HG03575 (cell line): ENCODE measurements around the gene ERP27.

Experiments used
- ATAC-seq: cut with Tn5 transposase; IDR thresholded peaks from one replicate; pipeline ENCODE4 v1.9.1; 2021; ENCODE audit not compliant: unreplicated experiment, insufficient number of reproducible peaks, low FRiP score; ENCODE audit errors: extremely low read depth

ERP27 gene

DNA sequence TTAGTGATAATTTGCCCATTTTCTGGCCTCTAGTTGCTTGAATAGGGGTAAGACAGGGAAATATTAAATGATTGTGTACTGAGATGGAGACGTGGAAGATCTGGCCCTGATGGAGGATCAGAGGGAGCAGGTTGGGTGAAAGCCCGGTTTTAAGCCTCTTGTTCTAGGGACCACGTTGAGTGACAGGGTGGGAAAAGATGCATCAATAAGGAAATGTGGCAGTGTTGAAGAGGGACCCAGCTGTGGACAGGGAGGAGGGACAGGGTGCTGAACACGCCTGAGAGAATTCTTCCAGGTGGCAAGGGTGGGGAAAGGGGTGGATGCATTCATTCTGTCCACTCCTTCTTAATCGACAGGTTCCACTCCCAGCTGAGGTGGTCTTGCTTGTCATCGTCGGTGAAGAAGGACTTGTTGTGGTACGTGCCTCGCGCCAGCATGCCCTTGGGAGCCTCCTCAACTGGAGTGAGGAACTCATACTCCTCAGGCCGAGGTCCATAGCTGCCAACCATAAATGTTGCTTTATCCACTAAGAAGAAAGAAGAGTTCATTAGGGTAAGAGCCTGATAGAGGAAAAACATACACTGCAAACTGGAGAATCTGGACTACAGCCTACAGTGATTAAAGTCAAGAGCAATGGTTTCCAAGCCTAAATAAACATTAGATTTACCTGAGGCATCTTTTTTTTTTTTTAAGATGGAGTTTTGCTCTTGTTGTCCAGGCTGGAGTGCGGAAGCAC is 4.0 kb upstream of the ERP27 start:
- no peak for ATAC-seq

DNA sequence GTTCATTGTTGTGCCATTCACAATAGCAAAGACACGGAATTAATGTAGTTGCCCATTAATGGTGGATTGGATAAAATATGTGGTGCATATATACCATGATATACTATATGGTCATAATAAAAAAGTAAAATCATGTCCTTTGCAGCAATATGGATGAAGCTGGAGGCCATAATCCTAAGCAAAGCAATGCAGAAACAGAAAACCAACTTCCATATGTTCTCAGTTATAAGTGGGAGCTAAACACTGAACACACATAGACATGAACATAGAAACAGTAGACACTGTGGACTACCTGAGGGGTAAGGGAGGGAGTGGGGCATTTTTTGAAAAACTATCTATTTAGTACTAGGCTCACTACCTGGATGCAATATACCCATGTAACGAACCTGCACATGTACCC is 3.0 kb upstream of the ERP27 start:
- no peak for ATAC-seq

DNA sequence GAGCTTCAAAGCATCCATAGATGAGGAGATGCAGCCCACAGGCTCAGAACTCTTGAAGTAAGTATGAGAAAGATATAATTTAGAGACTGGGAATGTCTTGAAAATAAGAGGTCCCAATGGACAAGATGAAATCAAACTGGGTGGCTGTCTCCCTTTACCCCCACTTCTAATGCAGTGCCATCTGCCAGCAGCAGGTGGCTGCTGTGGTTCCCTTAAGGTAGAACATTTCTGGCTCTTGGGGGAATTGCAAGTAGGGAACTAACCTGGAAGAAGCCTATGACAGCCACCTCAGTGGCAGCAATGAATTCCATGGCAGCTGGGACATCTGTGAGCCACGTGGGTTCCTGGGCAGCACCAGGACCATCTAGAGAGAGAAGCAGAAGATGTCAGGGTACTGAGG is 648 bp downstream of the ERP27 start:
- no peak for ATAC-seq

- ATAC-seq, result no peak
Measured at GRCh38 chr12:14937014-14937413, 1.3 kb downstream of the ERP27 start.

DNA sequence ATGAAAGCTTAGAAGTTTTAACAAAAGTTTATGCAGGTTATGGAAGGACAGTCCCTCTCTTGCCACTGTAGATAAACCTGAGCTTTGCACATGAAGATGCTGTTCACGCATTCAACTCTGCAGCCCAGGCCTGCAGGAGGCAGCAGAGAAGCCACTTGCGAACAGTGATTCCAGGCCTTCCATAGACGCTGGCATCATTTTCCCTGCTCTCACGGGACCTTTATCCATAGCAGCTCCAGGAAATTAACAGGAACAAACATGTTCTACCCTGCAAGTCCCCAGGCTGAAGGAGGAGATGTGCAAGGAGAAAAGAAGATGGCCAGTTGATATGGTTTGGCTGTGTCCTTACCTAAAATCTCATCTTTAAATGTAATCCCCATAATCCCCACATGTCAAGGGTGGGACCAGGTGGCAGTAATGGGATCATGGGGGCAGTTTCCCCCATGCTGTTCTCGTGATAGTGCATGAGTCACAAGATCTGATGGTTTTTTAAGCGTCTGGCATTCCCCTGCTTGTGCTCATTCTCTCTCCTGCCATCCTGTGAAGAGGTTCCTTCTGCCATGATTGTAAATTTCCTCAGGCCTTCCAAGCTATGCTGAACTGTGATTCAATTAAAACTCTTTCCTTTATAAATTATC is 2.0 kb downstream of the ERP27 start:
- ATAC-seq, result no peak

GRCh38 chr12:14935031-14935430 is 3.3 kb downstream of the ERP27 start:
- ATAC-seq, result no peak

- ATAC-seq, result no peak
Measured at GRCh38 chr12:14934511-14934910, 3.8 kb downstream of the ERP27 start.

- no peak for ATAC-seq
Measured at GRCh38 chr12:14931791-14932560, 6.4 kb downstream of the ERP27 start.

DNA sequence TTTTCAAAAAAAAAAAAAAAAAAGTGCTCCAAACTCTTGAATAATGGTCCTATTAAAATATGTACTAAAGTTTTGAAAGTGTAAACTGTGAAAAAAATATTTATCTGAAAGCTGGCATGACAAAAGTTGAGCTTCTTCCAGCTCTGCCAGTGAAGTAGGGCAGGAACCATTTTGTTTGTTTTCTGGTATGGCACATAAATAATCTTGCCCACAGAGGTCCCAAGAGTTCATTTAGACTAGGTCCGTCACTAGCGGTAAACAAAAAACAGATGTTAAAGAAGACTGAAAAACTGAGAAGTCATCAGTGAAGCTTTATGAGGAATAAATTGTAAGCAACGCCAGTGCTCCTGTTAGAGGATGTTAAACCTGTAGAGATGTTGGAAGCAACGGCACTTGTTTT is 7.0 kb downstream of the ERP27 start:
- ATAC-seq, result no peak

DNA sequence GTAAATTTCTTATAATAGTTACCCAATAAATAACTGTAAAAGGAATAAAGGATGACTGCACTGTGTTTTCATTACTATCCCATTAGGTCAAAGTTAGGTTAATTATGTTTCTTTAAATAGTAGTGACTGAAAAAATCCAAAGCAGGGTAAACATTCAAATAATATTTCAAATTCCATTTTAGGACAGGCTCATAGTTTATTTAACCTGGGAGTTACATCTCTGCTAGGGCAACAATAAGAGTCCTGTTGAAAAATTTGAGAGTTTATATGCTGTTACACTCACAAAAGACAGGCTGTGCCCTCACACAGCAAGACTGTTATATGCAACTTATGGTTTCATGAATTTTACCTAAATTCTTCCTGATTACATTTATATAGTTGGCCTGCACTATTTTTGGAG is 8.0 kb downstream of the ERP27 start:
- no peak for ATAC-seq

DNA sequence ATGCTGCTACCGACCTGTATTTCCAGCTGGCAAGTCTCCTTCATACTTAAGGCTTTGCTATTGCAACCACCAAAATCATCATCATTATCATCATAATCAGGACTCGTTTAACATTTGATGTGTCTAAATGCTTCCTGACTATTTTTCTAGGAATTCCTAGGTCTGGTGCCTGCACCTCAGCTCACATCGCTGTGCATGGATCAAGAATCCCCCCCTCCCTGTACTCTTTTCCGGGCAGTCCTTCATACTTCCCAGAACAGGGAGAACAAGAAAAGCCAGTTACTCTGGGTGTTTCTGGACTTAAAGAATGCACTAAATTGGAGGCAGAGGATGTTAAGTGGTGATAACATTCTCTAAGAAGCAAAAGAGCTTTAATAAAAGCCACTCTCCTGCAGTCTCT is 9.4 kb downstream of the ERP27 start:
- no peak for ATAC-seq

- no peak for ATAC-seq
Measured at GRCh38 chr12:14927267-14927666, 11.1 kb downstream of the ERP27 start.

DNA sequence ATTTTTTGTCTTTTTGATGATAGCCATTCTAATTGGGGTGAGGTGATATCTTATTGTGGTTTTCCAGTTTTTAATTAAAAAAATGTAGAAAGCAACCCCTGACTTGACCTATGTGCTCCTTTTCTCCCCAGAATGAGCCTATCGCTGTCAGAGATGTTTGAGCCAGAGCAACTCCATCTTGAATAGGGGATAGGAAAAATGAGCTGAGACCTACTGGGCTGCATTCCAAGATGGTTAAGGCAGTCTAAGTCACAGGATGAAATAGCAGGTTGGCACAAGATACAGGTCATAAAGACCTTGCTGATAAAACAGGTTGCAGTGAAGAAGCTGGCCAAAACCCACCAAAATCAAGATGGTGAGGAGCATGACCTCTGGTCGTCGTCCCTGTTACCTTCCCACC is 13.8 kb downstream of the ERP27 start:
- no peak for ATAC-seq

DNA sequence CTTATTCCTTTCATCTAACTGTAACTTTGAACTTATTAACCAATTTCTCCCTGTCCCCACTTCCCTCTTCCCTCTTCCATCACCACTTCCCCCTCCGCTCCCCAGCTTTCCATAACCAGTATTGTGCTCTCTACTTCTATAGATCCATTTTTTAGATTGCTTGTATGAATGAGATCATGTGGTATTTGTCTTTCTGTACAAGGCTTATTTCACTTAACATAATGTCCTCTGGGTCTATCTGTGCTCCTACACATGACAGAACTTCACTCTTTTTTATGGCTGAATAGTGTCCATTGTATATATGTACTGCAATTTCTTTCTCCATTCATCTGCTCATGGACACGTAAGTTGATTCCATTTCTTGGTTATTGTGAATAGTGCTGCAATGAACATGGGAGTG is 14.4 kb downstream of the ERP27 start:
- no peak for ATAC-seq

DNA sequence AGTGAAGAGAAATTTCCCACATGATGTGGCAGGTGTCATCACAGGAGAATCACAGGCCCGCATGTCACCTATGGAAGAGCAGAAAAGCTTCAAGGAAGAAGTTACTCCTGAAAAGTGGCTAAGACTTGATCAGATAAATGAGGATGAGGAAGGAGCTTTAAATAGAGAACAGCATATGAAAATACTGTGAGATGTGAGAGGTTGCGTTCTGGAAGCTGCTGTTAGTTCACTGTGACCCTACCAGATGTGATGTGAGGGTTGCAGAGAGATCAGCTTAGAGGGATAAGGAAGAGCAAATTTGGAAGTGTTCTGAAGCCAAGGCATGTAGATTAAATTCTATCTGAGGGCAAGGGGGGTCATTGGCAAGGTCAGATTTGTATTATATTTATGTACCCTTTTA is 17.1 kb downstream of the ERP27 start:
- ATAC-seq, result no peak

GRCh38 chr12:14920475-14921126 is 17.7 kb downstream of the ERP27 start:
- no peak for ATAC-seq

DNA sequence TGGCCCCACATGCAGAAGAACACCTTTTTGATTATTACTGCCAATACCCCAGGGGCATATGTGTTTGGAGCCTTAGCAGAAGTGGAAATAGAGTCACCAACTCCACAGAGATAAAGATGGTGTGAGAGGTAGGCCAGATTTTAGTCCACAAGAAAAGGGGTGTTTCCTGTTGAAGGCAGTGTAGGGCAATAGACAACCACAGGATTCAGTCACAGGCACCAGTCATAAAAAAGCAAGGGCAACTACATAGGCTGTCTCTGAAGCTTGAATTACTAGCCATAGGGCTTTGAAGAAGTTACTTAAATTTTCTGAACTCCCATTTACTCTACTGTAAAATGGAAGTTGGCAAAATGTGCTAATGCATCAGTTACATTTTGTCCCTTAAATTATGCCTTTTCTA is 18.9 kb downstream of the ERP27 start:
- ATAC-seq, result no peak

DNA sequence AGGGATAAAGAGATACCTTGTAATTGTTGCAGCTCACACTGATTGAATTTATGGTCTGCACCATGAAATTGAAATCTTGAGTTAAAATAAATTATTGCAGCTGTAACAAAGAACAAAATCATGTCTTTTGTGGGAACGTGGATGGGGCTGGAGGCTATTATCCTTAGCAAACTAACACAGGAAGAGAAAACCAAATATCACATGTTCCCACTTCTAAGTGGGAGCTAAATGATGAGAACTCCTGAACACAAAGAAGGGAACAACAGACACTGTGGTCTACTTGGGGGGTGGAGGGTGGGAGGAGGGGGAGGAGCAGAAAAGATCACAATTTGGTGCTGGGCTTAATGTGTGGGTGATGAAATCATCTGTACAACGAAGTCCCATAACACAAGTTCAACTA is 22.6 kb downstream of the ERP27 start:
- ATAC-seq, result no peak

GRCh38 chr12:14913381-14913781 is 25.0 kb downstream of the ERP27 start:
- no peak for ATAC-seq

DNA sequence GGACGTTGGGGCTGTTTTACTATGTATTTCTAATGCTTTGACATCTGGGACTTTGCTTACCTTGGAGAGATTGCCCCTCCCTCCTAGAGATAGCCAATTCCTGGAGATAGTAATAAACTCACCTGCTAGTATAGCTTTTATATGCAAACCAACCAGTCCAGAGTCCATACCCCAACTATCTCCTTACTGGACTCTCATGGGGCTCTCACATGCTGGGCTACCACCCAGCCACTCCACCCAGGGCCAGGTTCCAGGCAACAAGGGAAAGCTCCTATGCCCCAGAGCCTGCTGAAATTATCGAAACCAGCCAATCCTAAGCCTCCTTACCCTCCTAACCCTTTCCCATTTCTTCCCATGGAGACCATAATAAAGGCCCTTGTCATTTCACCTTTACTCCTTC is 27.2 kb downstream of the ERP27 start:
- ATAC-seq, result no peak
